ENCODE measurements around the gene PTGFRN. TPM values are rescaled to one million over a fixed set of nuclear protein-coding genes. Genes with fewer than 3 reads are reported as not detected.
"Not testable (repeated sequence)": the region's sequence is repeated elsewhere in the genome, so short reads cannot be mapped to it uniquely, and the experiment has no call there.

PTGFRN gene
- 19.1 and 23.2 TPM in 2 replicates for total RNA-seq

GRCh38 chr1:116909512-116910378, at the start of gene PTGFRN:
TSS of gene PTGFRN (plus strand) at chr1:116909916. CDS start at chr1:116910204, 288 bp downstream.
- Mint-ChIP-seq H3K27me3 (ENCODE audit: low read depth) (peaks cover 8% of the 10 kb centered on the region), H3K36me3 (ENCODE audit: low read depth) (no peaks in the 10 kb centered on the region), H3K4me1 (ENCODE audit: low read depth) (no peaks in the 10 kb centered on the region), H3K27ac (peak within 1 kb of the TSS; percentile 73), H3K4me3 (ENCODE audit: low read depth) (peak within 1 kb of the TSS; percentile 78), H3K9me3 (no peaks in the 10 kb centered on the region)
- DNase-seq (ENCODE audit: low spot score), result no peak
- intact Hi-C loops (cut with micrococcal nuclease), result no loop called here

GRCh38 chr1:116860167-116860566, 49.5 kb upstream of the PTGFRN start:
- intact Hi-C loops (cut with micrococcal nuclease); H3K4me1 Mint-ChIP-seq (ENCODE audit: low read depth); H3K36me3 Mint-ChIP-seq (ENCODE audit: low read depth); DNase-seq (ENCODE audit: low spot score); H3K9me3 Mint-ChIP-seq; H3K27ac Mint-ChIP-seq; H3K4me3 Mint-ChIP-seq (ENCODE audit: low read depth); H3K27me3 Mint-ChIP-seq (ENCODE audit: low read depth): not testable (repeated sequence)

- H3K27me3 Mint-ChIP-seq (ENCODE audit: low read depth), result no peaks in the 10 kb centered on the region
- H3K9me3 Mint-ChIP-seq, result no peaks in the 10 kb centered on the region
- no peaks in the 10 kb centered on the region for H3K36me3 Mint-ChIP-seq (ENCODE audit: low read depth)
- H3K4me1 Mint-ChIP-seq (ENCODE audit: low read depth), result no peaks in the 10 kb centered on the region
- intact Hi-C loops (cut with micrococcal nuclease), result no loop called here
- DNase-seq (ENCODE audit: low spot score), result no peak
- no peak overlapping the region for H3K27ac Mint-ChIP-seq
- no peak overlapping the region for H3K4me3 Mint-ChIP-seq (ENCODE audit: low read depth)
Measured at GRCh38 chr1:116861137-116861536, 48.6 kb upstream of the PTGFRN start.

DNA sequence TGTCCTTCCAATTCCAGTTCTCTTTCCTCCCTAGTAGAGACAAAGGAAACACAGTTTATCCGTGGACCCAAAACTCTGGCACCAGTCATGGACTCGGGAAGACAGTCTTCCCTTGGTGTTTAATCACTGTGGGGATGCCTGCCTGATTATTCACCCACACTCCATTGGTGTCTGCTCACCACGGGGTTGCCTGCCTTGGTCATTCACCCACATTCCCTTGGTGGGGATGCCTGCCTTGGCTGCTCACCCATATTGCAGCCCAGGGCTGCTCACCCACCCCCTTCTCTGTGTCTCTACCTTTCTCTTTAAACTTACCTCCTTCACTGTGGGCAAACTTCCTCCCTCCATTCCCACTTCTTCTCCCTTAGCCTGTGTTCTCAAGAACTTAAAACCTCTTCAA, 46.7 kb upstream of the PTGFRN start:
- H3K4me3 Mint-ChIP-seq (ENCODE audit: low read depth); H3K9me3 Mint-ChIP-seq; H3K4me1 Mint-ChIP-seq (ENCODE audit: low read depth); intact Hi-C loops (cut with micrococcal nuclease); DNase-seq (ENCODE audit: low spot score); H3K27me3 Mint-ChIP-seq (ENCODE audit: low read depth); H3K27ac Mint-ChIP-seq; H3K36me3 Mint-ChIP-seq (ENCODE audit: low read depth): not testable (repeated sequence)

DNA sequence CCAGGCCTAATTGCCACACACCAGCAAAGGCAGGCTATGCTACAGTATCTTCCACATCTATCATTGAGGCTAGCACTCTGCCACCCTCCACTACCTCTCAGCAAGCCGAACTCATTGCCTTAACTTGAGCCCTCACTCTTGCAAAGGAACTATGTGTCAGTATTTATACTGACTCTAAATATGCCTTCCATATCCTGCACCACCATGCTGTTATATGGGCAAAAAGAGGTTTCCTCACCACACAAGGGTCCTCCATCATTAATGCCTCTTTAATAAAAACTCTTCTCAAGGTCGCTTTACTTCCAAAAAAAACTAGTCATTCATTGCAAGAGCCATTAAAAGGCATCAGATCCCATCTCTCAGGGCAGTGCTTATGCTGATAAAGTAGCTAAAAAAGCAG, 43.2 kb upstream of the PTGFRN start:
- H3K36me3 Mint-ChIP-seq (ENCODE audit: low read depth); H3K27ac Mint-ChIP-seq; intact Hi-C loops (cut with micrococcal nuclease); H3K4me3 Mint-ChIP-seq (ENCODE audit: low read depth); H3K4me1 Mint-ChIP-seq (ENCODE audit: low read depth); H3K27me3 Mint-ChIP-seq (ENCODE audit: low read depth); DNase-seq (ENCODE audit: low spot score); H3K9me3 Mint-ChIP-seq: not testable (repeated sequence)

DNA sequence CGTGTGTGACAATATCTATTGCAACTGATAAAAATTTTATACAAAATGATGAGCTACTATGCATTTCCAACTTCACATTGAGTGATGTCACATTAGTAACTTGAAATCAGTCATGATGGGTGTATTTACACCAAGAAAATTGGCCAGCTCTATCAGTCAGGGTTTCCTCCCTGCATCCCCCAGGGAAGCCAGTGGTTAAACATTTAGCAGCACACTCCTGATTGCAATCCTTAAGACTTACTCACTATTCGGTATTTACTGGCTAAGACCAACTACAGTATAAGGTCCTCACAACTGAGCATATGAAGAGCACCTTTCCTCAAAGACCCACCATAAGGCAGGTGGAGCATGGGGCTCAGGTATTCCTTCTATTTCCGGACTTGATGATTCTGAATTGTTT, 41.3 kb upstream of the PTGFRN start:
- intact Hi-C loops (cut with micrococcal nuclease), result no loop called here
- no peak for DNase-seq (ENCODE audit: low spot score)
- H3K27me3 Mint-ChIP-seq (ENCODE audit: low read depth), result peaks cover 2% of the 10 kb centered on the region

DNA sequence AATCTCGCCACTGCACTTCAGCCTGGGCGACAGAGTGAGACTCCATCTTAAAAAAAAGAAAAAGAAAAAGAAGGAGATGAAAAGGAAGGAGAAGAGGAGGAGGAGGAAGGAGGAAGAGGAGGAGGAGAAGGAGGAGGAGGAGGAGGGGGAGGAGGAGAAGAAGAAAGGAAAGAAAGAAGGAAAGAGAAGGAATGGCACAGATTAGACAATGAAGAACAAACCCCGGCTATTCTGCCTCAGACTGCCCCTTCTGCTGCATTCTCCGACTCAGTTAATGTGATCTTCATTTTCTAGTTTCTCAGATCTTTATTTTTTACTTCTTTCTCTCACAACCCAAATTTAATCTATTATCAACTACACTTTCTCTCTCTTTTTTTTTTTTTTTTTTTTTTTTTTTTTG, 40.1 kb upstream of the PTGFRN start:
- H3K4me1 Mint-ChIP-seq (ENCODE audit: low read depth), result peaks cover 12% of the 10 kb centered on the region
- DNase-seq (ENCODE audit: low spot score), result no peak
- H3K36me3 Mint-ChIP-seq (ENCODE audit: low read depth), result no peaks in the 10 kb centered on the region
- H3K27me3 Mint-ChIP-seq (ENCODE audit: low read depth), result peaks cover 2% of the 10 kb centered on the region
- H3K27ac Mint-ChIP-seq, result no peak overlapping the region
- no peak overlapping the region for H3K4me3 Mint-ChIP-seq (ENCODE audit: low read depth)
- H3K9me3 Mint-ChIP-seq, result no peaks in the 10 kb centered on the region
- intact Hi-C loops (cut with micrococcal nuclease), result loop anchor here (5.0 kb wide), 1 partner anchor 193 kb away; the partner anchor contains the start of gene TTF2

More for the DNA sequence above, 41.3 kb upstream of the PTGFRN start:
- Mint-ChIP-seq H3K27ac (no peak overlapping the region), H3K4me1 (ENCODE audit: low read depth) (peaks cover 4% of the 10 kb centered on the region), H3K36me3 (ENCODE audit: low read depth) (no peaks in the 10 kb centered on the region), H3K4me3 (ENCODE audit: low read depth) (no peak overlapping the region), H3K9me3 (no peaks in the 10 kb centered on the region)

DNA sequence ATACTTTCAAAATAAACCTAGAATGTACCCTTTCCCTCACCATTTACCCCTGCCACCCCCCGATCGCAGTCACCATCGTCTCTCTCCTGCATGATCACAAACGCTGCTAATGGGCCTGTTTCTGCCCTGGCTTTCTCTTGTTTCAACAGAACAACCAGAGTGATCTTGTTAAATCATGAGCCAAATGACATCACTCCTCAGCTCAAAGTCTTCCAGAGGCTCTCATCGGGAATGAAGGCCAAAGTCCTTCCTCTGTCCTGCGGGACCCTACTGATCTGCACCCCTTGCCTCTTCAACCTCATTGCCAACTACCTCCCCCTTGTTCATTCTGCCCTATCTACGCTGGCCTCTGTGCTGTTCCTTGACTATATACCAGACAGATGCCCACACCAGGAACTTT, 39.4 kb upstream of the PTGFRN start:
- Mint-ChIP-seq H3K27ac (no peak overlapping the region), H3K4me3 (ENCODE audit: low read depth) (no peak overlapping the region), H3K27me3 (ENCODE audit: low read depth) (peaks cover 2% of the 10 kb centered on the region), H3K9me3 (no peaks in the 10 kb centered on the region), H3K36me3 (ENCODE audit: low read depth) (no peaks in the 10 kb centered on the region), H3K4me1 (ENCODE audit: low read depth) (peaks cover 19% of the 10 kb centered on the region)
- DNase-seq (ENCODE audit: low spot score), result no peak
- intact Hi-C loops (cut with micrococcal nuclease), result loop anchor here (5.0 kb wide), 1 partner anchor 192 kb away; the partner anchor contains the start of gene TTF2

GRCh38 chr1:116871779-116872146, 38.0 kb upstream of the PTGFRN start:
- DNase-seq (ENCODE audit: low spot score), result no peak
- Mint-ChIP-seq H3K27me3 (ENCODE audit: low read depth) (peaks cover 2% of the 10 kb centered on the region), H3K36me3 (ENCODE audit: low read depth) (no peaks in the 10 kb centered on the region), H3K4me3 (ENCODE audit: low read depth) (no peak overlapping the region), H3K9me3 (no peaks in the 10 kb centered on the region), H3K27ac (no peak overlapping the region), H3K4me1 (ENCODE audit: low read depth) (peaks cover 25% of the 10 kb centered on the region)
- intact Hi-C loops (cut with micrococcal nuclease), result loop anchor here (5.0 kb wide), 1 partner anchor 191 kb away; the partner anchor contains the start of gene TTF2

- Mint-ChIP-seq H3K27ac (peak overlapping the region; percentile 36), H3K9me3 (no peaks in the 10 kb centered on the region), H3K4me3 (ENCODE audit: low read depth) (peak overlapping the region; percentile 17), H3K36me3 (ENCODE audit: low read depth) (no peaks in the 10 kb centered on the region), H3K27me3 (ENCODE audit: low read depth) (peaks cover 2% of the 10 kb centered on the region), H3K4me1 (ENCODE audit: low read depth) (peaks cover 25% of the 10 kb centered on the region)
- intact Hi-C loops (cut with micrococcal nuclease), result loop anchor here (1.0 to 5.0 kb wide), 6 partner anchors 25 to 189 kb away; partner anchors contain the start of genes CD101 and TTF2
- no peak for DNase-seq (ENCODE audit: low spot score)
Measured at GRCh38 chr1:116873680-116874271, 35.9 kb upstream of the PTGFRN start.

DNA sequence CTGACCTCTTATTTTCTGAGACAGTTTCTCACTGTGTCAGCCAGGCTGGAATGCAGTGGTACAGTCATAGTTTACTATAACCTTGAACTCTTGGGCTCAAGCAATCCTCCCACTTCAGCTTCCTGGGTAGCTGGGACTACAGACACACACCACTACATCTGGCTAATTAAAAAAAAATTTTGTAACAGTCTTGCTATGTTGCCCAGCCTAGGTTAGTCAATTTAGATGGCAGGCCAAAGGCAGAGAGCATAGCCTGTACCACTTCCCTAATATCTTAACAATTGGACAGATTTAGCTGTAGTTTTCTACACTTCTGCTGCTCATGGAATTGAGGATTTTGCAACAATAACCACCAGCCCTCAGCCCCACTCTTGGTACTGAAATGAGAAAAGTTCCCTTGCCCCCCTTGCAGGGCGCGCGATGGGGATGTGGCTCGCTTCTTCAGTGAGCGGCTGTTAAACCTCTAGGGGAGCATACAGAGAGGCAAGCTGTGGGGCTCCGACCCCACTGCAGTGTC, 34.9 kb upstream of the PTGFRN start:
- no peak overlapping the region for H3K4me3 Mint-ChIP-seq (ENCODE audit: low read depth)
- intact Hi-C loops (cut with micrococcal nuclease), result loop anchor here (1.0 to 5.0 kb wide), 4 partner anchors 59 to 188 kb away; partner anchors contain the start of genes CD101 and TTF2
- DNase-seq (ENCODE audit: low spot score), result no peak
- H3K9me3 Mint-ChIP-seq, result no peaks in the 10 kb centered on the region
- peaks cover 25% of the 10 kb centered on the region for H3K4me1 Mint-ChIP-seq (ENCODE audit: low read depth)
- no peaks in the 10 kb centered on the region for H3K36me3 Mint-ChIP-seq (ENCODE audit: low read depth)
- peak overlapping the region; percentile 18 for H3K27ac Mint-ChIP-seq
- H3K27me3 Mint-ChIP-seq (ENCODE audit: low read depth), result peaks cover 2% of the 10 kb centered on the region

GRCh38 chr1:116875391-116875790, 34.3 kb upstream of the PTGFRN start:
- no peak for DNase-seq (ENCODE audit: low spot score)

DNA sequence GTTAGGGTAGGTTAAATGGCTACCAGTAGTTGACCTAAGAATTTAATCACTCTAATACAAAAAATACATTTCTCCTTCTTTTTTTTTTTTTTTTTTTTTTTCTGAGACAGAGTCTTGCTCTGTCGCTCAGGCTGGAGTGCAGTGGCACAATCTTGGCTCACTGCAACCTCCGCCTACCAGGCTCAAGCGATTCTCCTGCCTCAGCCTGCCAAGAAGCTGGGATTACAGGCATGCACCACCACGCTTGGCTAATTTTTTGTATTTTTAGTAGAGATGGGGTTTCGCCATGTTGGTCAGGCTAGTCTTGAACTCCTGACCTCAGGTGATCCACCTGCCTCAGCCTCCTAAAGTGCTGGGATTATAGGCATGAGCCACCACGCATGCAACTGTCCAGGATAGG, 33.8 kb upstream of the PTGFRN start:
- H3K36me3 Mint-ChIP-seq (ENCODE audit: low read depth); H3K27me3 Mint-ChIP-seq (ENCODE audit: low read depth); H3K4me3 Mint-ChIP-seq (ENCODE audit: low read depth); H3K27ac Mint-ChIP-seq; H3K9me3 Mint-ChIP-seq; DNase-seq (ENCODE audit: low spot score): not testable (repeated sequence)
- H3K4me1 Mint-ChIP-seq (ENCODE audit: low read depth), result peaks cover 27% of the 10 kb centered on the region
- intact Hi-C loops (cut with micrococcal nuclease), result loop anchor here (2.0 kb wide), 1 partner anchor 125 kb away; the partner anchor contains the start of gene CD101

More at GRCh38 chr1:116875391-116875790, 34.3 kb upstream of the PTGFRN start:
- H3K27me3 Mint-ChIP-seq (ENCODE audit: low read depth), result peaks cover 2% of the 10 kb centered on the region
- intact Hi-C loops (cut with micrococcal nuclease), result loop anchor here (2.0 kb wide), 1 partner anchor 125 kb away; the partner anchor contains the start of gene CD101
- no peak overlapping the region for H3K4me3 Mint-ChIP-seq (ENCODE audit: low read depth)
- no peak overlapping the region for H3K27ac Mint-ChIP-seq
- H3K9me3 Mint-ChIP-seq, result no peaks in the 10 kb centered on the region
- peaks cover 25% of the 10 kb centered on the region for H3K4me1 Mint-ChIP-seq (ENCODE audit: low read depth)
- H3K36me3 Mint-ChIP-seq (ENCODE audit: low read depth), result no peaks in the 10 kb centered on the region
